Stomach (tissue), 9 donors: Measurements from ENCODE around the gene ACSL6. TPM values are rescaled to one million over a fixed set of nuclear protein-coding genes. Genes with fewer than 3 reads are reported as not detected.

Experiments used
- DNase-seq, 2 donors: peaks; one replicate each; pipeline versions ENCODE4 v3.0.0 to v3.0.0-alpha.2; 2013 to 2019
- H3K27ac ChIP-seq, 5 donors: fragments of 200-600 bp in 4 of 5; sonication (generic) in 4 of 5; one replicate each; pipeline ENCODE4 v1.5.1; 2013 to 2019; ENCODE audit warnings: mild to moderate bottlenecking in 1 of 5, moderate library complexity in 1 of 5
- H3K27me3 ChIP-seq, 3 donors: fragments of 200-600 bp; sonication (generic); one replicate each; pipeline ENCODE4 v1.5.1; 2017 to 2019; ENCODE audit warnings: mixed run types in 1 of 3
- H3K36me3 ChIP-seq, 4 donors: fragments of 200-600 bp; sonication (generic); 1 replicate in 3 of 4; 2 replicates in 1 of 4; pipeline ENCODE4 v1.5.1; 2016 to 2019
- H3K4me1 ChIP-seq, 4 donors: fragments of 200-600 bp; sonication (generic); one replicate each; pipeline ENCODE4 v1.5.1; 2016 to 2019
- H3K4me3 ChIP-seq, 4 donors: fragments of 200-600 bp; sonication (generic) in 3 of 4; one replicate each; pipeline ENCODE4 v1.5.1; 2016 to 2019; ENCODE audit warnings: mild to moderate bottlenecking in 1 of 4
- H3K9me3 ChIP-seq, 4 donors: fragments of 200-600 bp; sonication (generic); one replicate each; pipeline ENCODE4 v1.5.1; 2016 to 2019
- CTCF ChIP-seq, 7 experiments: fragments of 450-650 bp in 4 of 7; fragments of 200-600 bp in 3 of 7; sonication (generic) in 3 of 7; IDR thresholded peaks; one replicate each; pipeline ENCODE4 v1.5.1; 2016 to 2019; ENCODE audit warnings: antibody characterized with exemption in 7 of 7, control low read depth in 2 of 7, mild to moderate bottlenecking in 1 of 7
- EP300 ChIP-seq: sonication (generic); formaldehyde crosslinking; IDR thresholded peaks from one replicate; pipeline ENCODE4 v1.6.1; 2017; ENCODE audit warnings: antibody characterized with exemption
- POLR2A ChIP-seq, 4 donors: fragments of 450-650 bp; IDR thresholded peaks; one replicate each; pipeline ENCODE4 v1.6.1; 2016; ENCODE audit warnings: antibody characterized with exemption in 4 of 4, control low read depth in 2 of 4, mild to moderate bottlenecking in 1 of 4, moderate library complexity in 1 of 4
- POLR2AphosphoS5 ChIP-seq, 3 donors: sonication (generic); formaldehyde crosslinking; IDR thresholded peaks; one replicate each; pipeline ENCODE4 v1.6.1; 2016; ENCODE audit warnings: antibody characterized with exemption in 3 of 3
- WGBS, 5 donors: extraction: QIAGEN DNeasy Blood & Tissue Kit in 3 of 5; methylation state at CpG; one replicate each; pipeline versions ENCODE4 v1.1.5 to v1.1.7; 2013 to 2018; 5-methylcytosine and 5-hydroxymethylcytosine counted together
- intact Hi-C: fragments of 100-400 bp; cut with DNase I; formaldehyde crosslinking; loops from one replicate; pipeline ENCODE4 v1.15.1; 2023; ENCODE audit warnings: low total_unique reads
- polyA plus RNA-seq, 3 donors: library from polyadenylated mRNA; stranded (reverse); fragments of 200-250 nt; gene quantifications; one replicate each; pipeline ENCODE4 v1.2.3, GENCODE V29; 2013
- total RNA-seq, 5 donors: library from RNA; depleted of rRNA; stranded (reverse); fragments of >200 nt; gene quantifications; one replicate each; pipeline versions ENCODE4 v1.1.0 to v1.2.3, GENCODE V29; 2014 to 2016
- donor health status: healthy with polysubstance abuse.
- donor health status: Bipolar disorder and iron deficiency.
- donor health status: healthy.

Gene ACSL6
- total and polyA plus RNA-seq, 8 donors = 0.19 to 7.2 (median 1.1) TPM; not detected in 2

DNA sequence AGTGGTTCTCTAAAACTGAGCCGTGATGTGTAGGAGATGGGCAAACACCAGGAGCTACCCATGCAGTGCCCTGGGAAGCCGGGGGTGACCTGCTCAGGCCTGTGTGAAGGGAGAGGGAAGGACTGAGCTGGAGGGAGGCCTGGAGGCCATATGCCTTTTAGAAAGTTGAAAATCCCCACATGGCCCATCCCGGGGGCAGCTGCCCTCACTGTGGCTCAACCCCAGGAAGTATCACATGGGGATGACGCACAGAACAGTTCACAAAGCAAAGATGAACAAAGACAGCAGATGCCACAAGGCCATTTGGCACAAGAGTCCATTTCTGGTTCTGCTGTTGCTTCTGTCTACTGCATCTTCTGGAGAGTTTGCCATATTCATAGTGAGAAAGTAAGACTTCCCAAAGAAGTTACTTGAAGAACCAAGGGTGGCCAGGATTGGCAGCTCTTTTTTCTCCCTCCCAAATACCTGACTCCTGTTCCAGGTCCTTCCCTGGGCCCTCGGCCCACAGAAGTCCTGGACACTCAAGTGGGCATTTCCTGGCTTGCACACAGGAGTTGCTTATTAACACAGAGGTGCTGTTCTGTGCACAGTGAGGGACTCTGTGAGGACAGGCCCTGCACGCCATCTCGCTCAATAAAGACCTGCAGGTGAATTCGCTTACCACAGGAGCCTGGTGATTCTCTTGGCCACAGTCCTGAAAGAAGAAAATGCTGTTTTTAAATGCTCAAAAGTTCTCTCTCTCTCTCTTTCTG is 25.1 kb downstream of the ACSL6 start:
- no peaks in the 10 kb centered on the region for H3K9me3 ChIP-seq
- no peak overlapping the region for H3K4me3 ChIP-seq
- no peak for TF ChIP-seq POLR2A (IDR thresholded peaks at IDR 0.05)
- TF ChIP-seq CTCF (IDR thresholded peaks at IDR 0.05) = no peak
- no peak for TF ChIP-seq EP300
- no peak for TF ChIP-seq POLR2AphosphoS5 (IDR thresholded peaks at IDR 0.05)
- 85 to 90% (median 88%) methylated on average over 8 of the region's 8 CpGs for WGBS, 5 donors
- intact Hi-C loops = no loop called here
- H3K4me1 ChIP-seq = peaks cover 0 to 4% (median 0%) of the 10 kb centered on the region in 4 donors
- H3K36me3 ChIP-seq = no peaks in the 10 kb centered on the region
- H3K27ac ChIP-seq = no peak overlapping the region
- DNase-seq = no peak
- no peaks in the 10 kb centered on the region for H3K27me3 ChIP-seq

DNA sequence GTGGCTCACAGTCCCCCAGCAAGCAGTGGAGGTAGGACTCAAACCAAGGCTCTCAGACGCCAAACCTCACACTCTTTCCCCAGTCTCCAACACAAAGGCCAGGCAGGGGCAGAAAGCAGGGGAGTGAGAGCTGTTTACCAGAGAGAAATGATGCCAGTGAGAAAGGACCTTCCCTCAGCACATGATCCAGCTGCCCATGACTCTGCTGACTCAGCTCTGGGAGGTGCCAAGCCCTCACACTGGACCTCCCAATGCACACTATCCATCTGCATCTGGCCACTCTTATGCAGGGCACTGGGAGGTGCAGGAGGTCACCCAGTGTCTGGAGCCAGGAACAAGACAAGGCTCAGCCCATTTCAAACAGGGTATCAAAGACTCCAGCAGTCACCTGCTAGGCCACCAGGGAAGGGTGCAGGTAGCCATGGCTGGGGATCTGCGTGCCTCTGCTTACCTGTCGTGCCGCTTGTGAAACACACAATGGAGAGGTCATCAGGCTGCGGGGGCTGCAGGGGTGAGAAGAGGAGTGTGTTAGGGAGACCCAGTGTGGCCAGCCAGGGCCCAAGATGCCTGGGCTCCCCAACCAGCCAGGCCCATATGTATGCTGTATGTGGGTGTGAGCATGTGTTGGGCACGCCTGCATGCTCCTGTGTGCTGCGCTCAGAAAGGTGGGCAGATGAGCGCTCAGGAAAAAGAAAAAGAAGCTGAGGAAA is 26.3 kb downstream of the ACSL6 start:
- intact Hi-C loops = no loop called here
- WGBS, 5 donors = 94 to 96% (median 95%) methylated on average over 8 of the region's 8 CpGs

DNA sequence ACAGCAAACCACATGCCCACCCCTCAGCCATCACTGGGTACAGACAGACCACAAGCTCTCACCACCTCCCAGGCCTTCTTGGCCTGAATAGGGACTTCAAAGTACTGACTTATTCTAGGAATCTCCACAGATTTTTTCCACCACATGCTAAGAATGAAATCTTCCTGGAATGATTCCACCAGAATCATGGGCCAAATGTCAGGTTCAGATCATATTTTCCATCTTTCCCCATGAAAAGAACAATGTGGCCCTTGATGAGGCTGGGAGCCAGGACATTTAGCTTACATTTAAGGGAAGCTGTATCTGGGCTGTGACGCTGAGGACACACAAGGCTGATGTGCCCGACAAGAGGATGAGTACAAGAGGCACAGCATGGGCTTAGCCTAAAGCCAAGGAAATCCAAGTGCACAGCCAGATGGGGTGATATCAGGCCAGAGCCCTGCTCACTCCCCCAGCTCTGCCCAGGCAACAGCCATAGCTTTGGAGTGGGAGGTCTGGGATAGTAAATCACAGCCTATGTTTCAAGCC is 28.1 kb downstream of the ACSL6 start:
- H3K4me3 ChIP-seq = no peak overlapping the region
- WGBS, 5 donors = 66 to 87% (median 79%) methylated on average over 2 of the region's 2 CpGs
- no peak overlapping the region for H3K27ac ChIP-seq
- DNase-seq = peak in 1 of 2 donors; percentile 42
- peaks cover 0 to 4% (median 0%) of the 10 kb centered on the region in 4 donors for H3K4me1 ChIP-seq
- no peaks in the 10 kb centered on the region for H3K9me3 ChIP-seq
- no peaks in the 10 kb centered on the region for H3K27me3 ChIP-seq
- intact Hi-C loops = no loop called here
- no peak for TF ChIP-seq EP300
- peak in 1 of 3 donors; percentile 2 for TF ChIP-seq POLR2AphosphoS5 (IDR thresholded peaks at IDR 0.05)
- no peak for TF ChIP-seq CTCF (IDR thresholded peaks at IDR 0.05)
- H3K36me3 ChIP-seq = no peaks in the 10 kb centered on the region

More for the DNA sequence above, 26.3 kb downstream of the ACSL6 start:
- Histone ChIP-seq H3K27me3 (no peaks in the 10 kb centered on the region), H3K36me3 (no peaks in the 10 kb centered on the region), H3K4me1 (peaks cover 0 to 4% (median 0%) of the 10 kb centered on the region in 4 donors), H3K27ac (no peak overlapping the region), H3K9me3 (no peaks in the 10 kb centered on the region), H3K4me3 (no peak overlapping the region)
- no peak for DNase-seq
- TF ChIP-seq POLR2A (IDR thresholded peaks at IDR 0.05) (no peak), POLR2AphosphoS5 (IDR thresholded peaks at IDR 0.05) (no peak), CTCF (IDR thresholded peaks at IDR 0.05) (no peak), EP300 (no peak)

GRCh38 chr5:131981516-131981915 is 29.9 kb downstream of the ACSL6 start:
- intact Hi-C loops = no loop called here
- DNase-seq = no peak
- peaks cover 0 to 4% (median 0%) of the 10 kb centered on the region in 4 donors for H3K4me1 ChIP-seq
- H3K4me3 ChIP-seq = no peak overlapping the region
- H3K27me3 ChIP-seq = no peaks in the 10 kb centered on the region
- H3K27ac ChIP-seq = no peak overlapping the region
- WGBS, 5 donors = 55 to 67% (median 64%) methylated on average over 4 of the region's 4 CpGs
- no peaks in the 10 kb centered on the region for H3K9me3 ChIP-seq
- no peaks in the 10 kb centered on the region for H3K36me3 ChIP-seq
- TF ChIP-seq POLR2AphosphoS5 (IDR thresholded peaks at IDR 0.05) (no peak), POLR2A (IDR thresholded peaks at IDR 0.05) (no peak), EP300 (no peak), CTCF (IDR thresholded peaks at IDR 0.05) (no peak)
